Smooth muscle cell of the brain vasculature (primary cell): Measurements from ENCODE around the gene AZGP1.
A peak's percentile ranks its signal among the peaks of the same experiment; 100 is the strongest.
"Not testable (repeated sequence)": the region's sequence is repeated elsewhere in the genome, so short reads cannot be mapped to it uniquely, and the experiment has no call there.

ENCODE experiments used
- DNase-seq: peaks from one replicate; pipeline ENCODE4 v3.0.0-alpha.2; 2012; ENCODE audit warnings: low read depth, low spot score

Gene AZGP1

DNA sequence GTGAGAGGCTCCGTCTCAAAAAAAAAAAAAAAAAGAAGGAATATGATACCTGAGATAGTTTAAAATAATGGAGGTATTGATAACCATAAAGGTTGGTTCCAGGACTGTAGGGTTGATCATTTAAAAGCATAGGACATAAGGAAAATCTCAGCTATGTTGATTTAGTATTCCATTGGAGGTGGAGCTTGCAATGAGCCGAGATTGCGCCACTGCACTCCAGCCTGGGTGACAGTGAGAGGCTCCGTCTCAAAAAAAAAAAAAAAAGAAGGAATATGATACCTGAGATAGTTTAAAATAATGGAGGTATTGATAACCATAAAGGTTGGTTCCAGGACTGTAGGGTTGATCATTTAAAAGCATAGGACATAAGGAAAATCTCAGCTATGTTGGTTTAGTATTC is 23.2 kb downstream of the AZGP1 start:
- not testable (repeated sequence) for DNase-seq

DNA sequence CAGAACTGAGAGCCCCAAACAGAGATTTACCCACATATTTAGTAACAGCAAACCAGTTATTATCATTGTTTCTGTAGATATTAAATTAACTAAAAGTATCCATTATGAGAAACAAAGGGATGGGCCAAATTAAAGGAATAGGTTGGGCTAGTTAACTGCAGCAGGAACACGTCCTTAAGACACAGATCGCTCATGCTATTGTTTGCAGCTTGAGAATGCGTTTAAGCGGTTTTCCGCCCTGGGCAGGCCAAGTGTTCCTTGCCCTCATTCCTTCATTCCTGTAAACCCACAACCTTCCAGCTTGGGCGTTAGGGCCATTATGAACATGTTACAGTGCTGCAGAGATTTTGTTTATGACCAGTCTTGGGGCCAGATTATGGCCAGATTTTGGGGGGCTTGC is 25.0 kb downstream of the AZGP1 start:
- not testable (repeated sequence) for DNase-seq

DNA sequence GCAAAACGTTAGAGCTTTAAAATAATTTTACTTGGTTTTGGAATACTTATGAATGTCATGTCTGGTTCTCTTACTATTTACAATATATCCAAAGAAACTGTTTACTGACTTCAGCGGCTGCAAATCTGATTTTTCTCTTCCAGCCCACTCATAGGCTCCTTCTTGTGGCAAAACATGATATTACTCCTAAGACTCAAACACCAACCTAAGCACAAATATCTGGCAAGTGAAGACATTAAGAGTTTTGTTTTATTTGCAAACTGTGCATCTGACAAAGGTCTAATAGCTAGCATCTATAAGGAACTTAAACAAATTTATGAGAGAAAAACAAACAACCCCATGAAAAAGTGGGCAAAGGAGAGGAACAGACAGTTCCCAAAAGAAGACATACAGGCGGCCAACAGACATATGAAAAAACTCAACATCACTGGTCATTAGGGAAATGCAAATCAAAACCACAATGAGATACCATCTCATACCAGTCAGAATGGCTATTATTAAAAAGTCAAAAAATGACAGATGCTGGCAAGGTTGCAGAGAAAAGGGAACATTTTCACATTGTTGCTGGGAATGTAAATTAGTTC is 26.1 kb downstream of the AZGP1 start:
- no peak for DNase-seq

DNA sequence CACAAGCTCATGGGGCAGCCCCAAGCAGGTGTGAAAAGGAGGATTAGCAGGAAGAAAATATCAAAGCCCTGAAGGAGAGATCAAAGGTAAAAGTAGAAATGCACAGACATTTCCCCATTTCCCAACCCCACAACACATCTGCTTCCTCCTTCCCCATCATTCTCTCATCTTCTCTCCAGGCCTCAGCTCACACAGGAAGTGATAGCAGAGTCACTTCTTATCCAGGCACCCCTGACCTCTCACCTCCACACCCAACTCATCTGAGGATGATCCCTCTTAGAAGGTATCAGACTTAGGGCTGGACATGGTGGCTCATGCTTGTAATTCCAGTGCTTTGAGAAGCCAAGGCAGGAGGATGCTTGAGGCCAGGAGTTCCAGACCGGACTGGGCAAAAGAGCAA is 28.2 kb downstream of the AZGP1 start:
- DNase-seq: no peak

- no peak for DNase-seq
Measured at GRCh38 chr7:99944497-99945070, 31.2 kb downstream of the AZGP1 start.

GRCh38 chr7:99943641-99944496 is 32.0 kb downstream of the AZGP1 start:
- DNase-seq: no peak

- no peak for DNase-seq
Measured at GRCh38 chr7:99938296-99938695, 37.5 kb downstream of the AZGP1 start.

- not testable (repeated sequence) for DNase-seq
Measured at GRCh38 chr7:99935009-99935408, 40.8 kb downstream of the AZGP1 start.

DNA sequence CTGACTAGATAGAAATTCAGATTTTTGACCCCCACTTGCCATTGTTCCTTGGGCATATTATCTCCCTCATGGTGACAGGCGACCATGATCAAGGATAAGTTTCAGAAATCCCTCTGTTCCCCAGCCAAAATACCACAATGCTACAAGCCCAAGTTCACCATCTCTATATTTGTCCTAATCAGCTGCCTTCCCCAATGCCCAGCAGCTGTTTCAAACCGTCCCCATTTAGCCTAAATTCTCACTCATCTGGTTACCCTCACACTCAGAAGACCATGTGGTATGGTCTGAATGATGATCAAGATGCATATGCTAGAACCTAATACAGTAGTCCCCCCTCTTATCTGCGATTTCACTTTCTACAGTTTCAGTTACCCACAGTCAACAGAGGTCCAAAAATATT is 45.5 kb downstream of the AZGP1 start:
- DNase-seq: no peak

- no peak for DNase-seq
Measured at GRCh38 chr7:99929730-99930053, 46.1 kb downstream of the AZGP1 start.

DNA sequence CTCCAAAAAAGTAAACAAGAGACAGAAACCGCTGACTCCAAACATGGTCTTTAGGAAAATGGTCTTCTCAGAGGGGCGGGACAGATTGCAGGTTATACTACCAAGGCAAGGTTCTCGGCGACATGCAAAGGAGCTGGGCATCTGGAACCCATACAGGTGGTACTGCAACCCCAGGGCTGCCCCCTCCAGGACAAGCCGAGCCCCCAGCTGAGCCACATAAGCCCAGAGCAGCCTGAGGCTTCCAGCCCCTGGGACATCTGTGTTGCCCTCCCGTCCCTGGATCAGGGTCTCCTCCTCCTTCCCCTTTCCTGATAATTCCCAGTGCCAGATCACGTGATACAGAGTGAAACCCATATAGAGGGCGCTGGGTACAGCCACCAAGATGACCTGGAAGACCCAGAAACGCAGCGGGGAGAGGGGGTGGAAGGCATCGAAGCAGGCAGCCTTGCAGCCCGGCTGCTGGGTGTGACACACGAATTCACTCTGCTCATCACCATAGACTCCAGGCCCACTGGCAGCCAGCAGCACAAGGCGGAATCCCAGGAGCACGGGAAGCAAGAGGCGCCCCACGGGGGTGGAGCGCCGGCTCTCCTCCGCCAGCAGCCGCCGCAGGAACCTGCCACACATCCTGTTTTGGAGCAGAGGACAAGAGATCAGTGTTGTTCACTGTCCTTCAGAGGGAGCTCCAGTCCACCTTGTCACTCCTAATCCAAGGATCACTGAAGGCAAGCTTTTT is 46.7 kb downstream of the AZGP1 start, which contains the start of gene GJC3:
GJC3 (minus strand) TSS at position 627 of the 736 bp plus-strand sequence; CDS start at position 627, 0 bp downstream.
- no peak for DNase-seq

GRCh38 chr7:99928188-99928587 is 47.6 kb downstream of the AZGP1 start:
- DNase-seq: no peak

DNA sequence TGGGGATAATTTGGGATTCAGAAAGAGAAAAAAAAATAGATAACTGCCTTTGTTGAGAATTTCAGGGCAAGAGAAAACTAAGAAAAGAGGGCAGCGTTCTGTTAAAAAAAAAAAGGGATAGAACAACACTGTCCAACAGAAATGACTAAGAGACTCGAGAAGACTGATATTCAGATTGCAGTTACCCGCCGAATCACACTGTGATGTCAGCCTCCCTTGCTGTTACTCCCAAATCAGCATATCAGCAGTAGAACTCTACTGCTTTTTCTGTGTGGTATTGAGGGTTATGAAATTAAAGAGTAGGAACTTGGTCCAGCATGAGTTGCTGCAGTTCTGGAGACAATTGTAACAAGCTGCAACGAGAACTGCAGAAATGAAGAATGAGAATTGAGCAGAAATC is 48.3 kb downstream of the AZGP1 start:
- DNase-seq: no peak

DNA sequence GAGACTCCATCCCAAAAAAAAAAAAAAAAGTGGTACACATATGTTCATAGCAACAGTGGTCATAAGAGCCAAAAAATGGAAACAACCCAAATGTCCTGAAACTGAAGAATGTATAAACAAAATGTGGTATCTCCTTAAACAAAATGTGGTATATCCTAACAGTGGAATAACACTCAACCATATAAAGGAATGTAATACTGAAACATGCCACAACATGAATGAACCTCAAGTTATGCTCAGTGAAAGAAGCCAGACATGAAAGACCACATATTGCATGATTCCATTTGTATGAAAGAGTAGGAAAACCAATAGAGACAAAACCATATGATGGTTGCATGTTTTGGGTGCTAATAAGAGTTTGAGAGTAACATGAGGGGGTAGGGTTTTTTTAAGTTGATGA is 49.5 kb downstream of the AZGP1 start:
- DNase-seq: no peak

DNA sequence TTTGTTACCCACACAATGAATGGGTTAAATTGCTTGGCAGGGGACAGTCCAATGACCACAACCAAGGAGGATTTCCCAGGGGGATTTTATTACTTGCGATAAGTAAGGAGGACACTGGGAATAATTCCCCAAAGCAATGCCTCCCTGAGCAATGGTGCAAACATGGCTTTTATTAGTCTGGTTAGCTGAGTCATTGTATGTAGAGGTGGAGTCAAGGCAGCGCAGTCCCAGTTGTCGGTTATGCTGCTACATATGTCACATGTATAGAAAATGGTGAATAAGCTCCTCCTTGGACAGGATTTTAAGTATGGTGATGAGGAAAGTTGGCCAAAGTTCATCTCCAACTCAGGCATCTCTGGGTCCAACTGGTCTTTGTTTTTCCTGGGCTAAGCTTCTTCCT is 52.6 kb downstream of the AZGP1 start:
- DNase-seq: no peak

DNA sequence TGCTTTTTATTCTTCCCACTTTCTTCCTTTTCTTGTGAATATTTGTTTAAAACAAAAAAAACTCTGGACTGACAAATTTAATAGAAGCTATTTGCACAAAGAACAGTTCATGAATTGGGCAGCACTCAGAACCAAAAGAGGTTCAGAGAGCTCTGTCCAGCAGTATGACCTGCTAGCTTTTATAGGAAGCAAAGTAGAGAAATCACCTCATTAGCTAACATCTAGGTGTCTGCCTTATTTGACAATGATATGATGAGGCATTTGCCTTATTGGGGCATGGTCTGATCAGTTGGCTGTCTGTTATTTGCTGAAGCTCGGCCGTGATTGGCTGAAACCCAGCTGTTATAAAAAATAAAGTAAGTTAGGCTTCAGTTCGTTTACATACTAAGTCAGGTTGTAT is 55.7 kb downstream of the AZGP1 start:
- no peak for DNase-seq

DNA sequence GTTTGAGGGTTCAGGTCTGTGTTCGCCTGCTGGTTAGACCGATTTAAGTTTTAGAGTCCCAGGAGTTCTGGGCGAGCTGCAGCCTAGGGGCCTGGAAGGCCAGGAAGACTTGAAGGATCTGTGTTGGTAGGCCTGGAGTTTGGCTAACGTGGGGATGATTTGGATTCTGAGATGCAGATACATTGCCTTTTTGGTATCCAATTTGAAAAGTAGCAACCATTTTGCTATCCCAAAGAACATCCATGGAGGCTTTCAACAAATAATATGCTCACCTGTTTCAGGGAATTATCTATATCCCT is 56.1 kb downstream of the AZGP1 start:
- no peak for DNase-seq

- peak; percentile 56 for DNase-seq
Measured at GRCh38 chr7:99918959-99919813, 56.6 kb downstream of the AZGP1 start, which contains the start of gene TRIM4. Gene TRIM4, minus strand, starts transcription at chr7:99919530. Its CDS starts 129 bp downstream, at chr7:99919401.
